ENCODE data around the gene TSSK6. TPM values are rescaled to one million over a fixed set of nuclear protein-coding genes. Genes with fewer than 3 reads are reported as not detected.

Gene TSSK6
- total and polyA plus RNA-seq, 5 experiments from 2014 or later: 0.59 to 10.8 (median 3.7) TPM

GRCh38 chr19:19535311-19536191, 20.2 kb upstream of the TSSK6 start:
- ATAC-seq (no peak), DNase-seq (no peak)
- peak overlapping the region in 4 of 10 donors; percentile 31 to 66 (median 48) for H3K4me3 Mint-ChIP-seq
- H3K27ac Mint-ChIP-seq: peak overlapping the region in 2 of 10 donors; percentile 60 to 81
- POLR2A ChIA-PET: interaction anchor here (1.2 to 1.3 kb wide), 3 partner anchors 48 to 132 kb away, joined by 3 to 4 read pairs (median 4); no protein-coding TSS in a partner anchor
- H3K27me3 Mint-ChIP-seq: peaks cover 0 to 6% (median 0%) of the 10 kb centered on the region in 5 donors
- H3K9me3 Mint-ChIP-seq: no peaks in the 10 kb centered on the region
- peaks cover 19 to 42% (median 33%) of the 10 kb centered on the region in 4 donors for H3K4me1 Mint-ChIP-seq
- peaks cover 0 to 3% (median 0%) of the 10 kb centered on the region in 3 donors for H3K36me3 Mint-ChIP-seq

- peaks cover 0 to 3% (median 0%) of the 10 kb centered on the region in 3 donors for H3K36me3 Mint-ChIP-seq
- H3K27ac Mint-ChIP-seq: peak overlapping the region in 1 of 10 donors; percentile 30
- H3K27me3 Mint-ChIP-seq: peaks cover 0 to 6% (median 0%) of the 10 kb centered on the region in 5 donors
- POLR2A ChIA-PET: interaction anchor here (1.2 to 1.3 kb wide), 2 partner anchors 127 to 133 kb away, joined by 4 read pairs; no protein-coding TSS in a partner anchor
- H3K4me3 Mint-ChIP-seq: no peak overlapping the region
- no peaks in the 10 kb centered on the region for H3K9me3 Mint-ChIP-seq
- peaks cover 18 to 38% (median 32%) of the 10 kb centered on the region in 4 donors for H3K4me1 Mint-ChIP-seq
- DNase-seq (no peak), ATAC-seq (no peak)
Measured at GRCh38 chr19:19534556-19535265, 19.4 kb upstream of the TSSK6 start.

DNA sequence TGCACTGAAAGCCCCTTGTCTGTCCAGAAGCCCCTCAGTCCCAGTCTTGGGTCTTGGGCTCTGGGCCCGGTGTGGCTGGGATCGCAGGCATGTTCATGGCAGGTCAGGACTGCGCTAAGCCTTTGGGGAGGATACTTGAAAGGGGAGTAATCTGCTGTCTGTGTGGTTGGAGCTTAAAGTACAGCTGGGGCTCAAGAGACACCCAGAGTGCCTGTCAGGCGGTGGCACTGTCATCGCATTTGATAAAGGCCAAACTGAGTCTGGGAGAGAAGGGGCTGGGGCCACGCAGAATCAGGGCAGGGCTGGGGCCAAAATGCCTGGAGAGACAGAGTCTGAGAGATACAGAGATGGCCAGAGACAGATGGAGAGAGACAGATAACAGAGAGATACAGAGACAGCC, 18.5 kb upstream of the TSSK6 start:
- ATAC-seq (no peak), DNase-seq (no peak)
- H3K27me3 Mint-ChIP-seq: peaks cover 0 to 4% (median 0%) of the 10 kb centered on the region in 5 donors
- H3K4me3 Mint-ChIP-seq: peak overlapping the region in 1 of 10 donors; percentile 14
- H3K27ac Mint-ChIP-seq: peak overlapping the region in 4 of 10 donors; percentile 23 to 77 (median 36)
- H3K9me3 Mint-ChIP-seq: no peaks in the 10 kb centered on the region
- peaks cover 0 to 6% (median 0%) of the 10 kb centered on the region in 3 donors for H3K36me3 Mint-ChIP-seq
- POLR2A ChIA-PET: interaction anchor here (2.9 to 3.7 kb wide), 2 partner anchors 110 to 135 kb away, joined by 18 to 31 read pairs; partner anchors contain the start of genes GMIP and ZNF101
- peaks cover 13 to 31% (median 27%) of the 10 kb centered on the region in 4 donors for H3K4me1 Mint-ChIP-seq

- Mint-ChIP-seq H3K4me3 (peak overlapping the region in 1 of 10 donors; percentile 41), H3K27ac (peak overlapping the region in 4 of 10 donors; percentile 52 to 84 (median 58)), H3K9me3 (no peaks in the 10 kb centered on the region), H3K36me3 (peaks cover 0 to 11% (median 0%) of the 10 kb centered on the region in 3 donors), H3K27me3 (no peaks in the 10 kb centered on the region), H3K4me1 (peaks cover 9 to 25% (median 22%) of the 10 kb centered on the region in 4 donors)
- POLR2A ChIA-PET: interaction anchor here (0.5 to 3.7 kb wide), 17 partner anchors 10 to 426 kb away, joined by 3 to 31 read pairs (median 4); partner anchors contain the start of genes ATP13A1, GMIP, LPAR2 and NDUFA13
- DNase-seq (no peak), ATAC-seq (no peak)
Measured at GRCh38 chr19:19532806-19533701, 17.7 kb upstream of the TSSK6 start.

DNA sequence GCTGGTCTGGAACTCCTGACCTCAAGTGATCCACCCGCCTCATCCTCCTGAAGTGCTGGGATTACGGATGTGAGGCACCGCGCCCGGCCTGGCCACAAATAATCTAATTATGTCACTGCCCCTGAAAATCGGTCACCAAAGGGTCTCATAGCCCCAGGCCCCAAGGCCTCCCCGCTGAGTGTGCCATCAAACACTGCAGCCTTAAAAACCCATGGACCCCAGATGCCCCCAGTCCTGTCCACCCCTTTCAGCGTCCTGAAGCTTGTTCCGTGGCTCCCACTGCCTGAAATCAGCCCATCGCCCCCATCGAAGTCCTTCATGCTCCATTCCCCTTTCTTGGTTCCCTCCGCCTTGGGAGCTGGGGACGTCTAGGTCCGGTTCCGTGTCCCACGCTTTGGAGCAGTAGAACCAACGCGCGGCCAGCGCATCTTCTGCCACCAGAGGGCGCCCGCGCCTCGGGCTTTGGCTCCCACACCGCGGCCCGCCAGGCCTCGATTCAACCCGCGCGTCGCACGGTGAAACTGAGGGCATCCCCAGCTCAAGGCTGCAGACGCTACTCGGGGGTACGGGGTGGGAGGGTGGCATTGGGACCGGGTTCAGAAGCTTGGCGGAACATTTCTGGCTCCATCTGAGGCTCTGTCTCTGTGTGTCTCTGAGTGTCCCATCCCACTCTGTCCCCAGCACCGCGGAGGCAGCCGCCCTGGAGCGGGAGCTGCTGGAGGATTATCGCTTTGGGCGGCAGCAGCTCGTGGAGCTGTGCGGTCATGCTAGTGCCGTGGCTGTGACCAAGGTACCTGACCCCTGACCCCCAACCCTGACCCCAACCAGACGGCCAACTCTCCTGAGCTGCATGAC, 16.8 kb upstream of the TSSK6 start:
- POLR2A ChIA-PET: interaction anchor here (0.5 to 3.7 kb wide), 18 partner anchors 11 to 427 kb away, joined by 3 to 31 read pairs (median 4); partner anchors contain the start of genes ATP13A1, GMIP, LPAR2 and NDUFA13
- peak overlapping the region in 3 of 10 donors; percentile 24 to 49 (median 28) for H3K4me3 Mint-ChIP-seq
- ATAC-seq: peak; percentile 83 to 89

GRCh38 chr19:19530889-19531288, 15.5 kb upstream of the TSSK6 start:
- ATAC-seq: no peak
- Mint-ChIP-seq H3K9me3 (no peaks in the 10 kb centered on the region), H3K4me1 (peaks cover 4 to 24% (median 16%) of the 10 kb centered on the region in 4 donors), H3K27ac (peak overlapping the region in 7 of 10 donors; percentile 58 to 88 (median 77)), H3K27me3 (no peaks in the 10 kb centered on the region), H3K4me3 (no peak overlapping the region), H3K36me3 (peaks cover 0 to 24% (median 0%) of the 10 kb centered on the region in 3 donors)
- POLR2A ChIA-PET: interaction anchor here (0.6 to 3.7 kb wide), 4 partner anchors 14 to 138 kb away, joined by 3 to 31 read pairs (median 14); partner anchors contain the start of genes GMIP, NDUFA13 and ZNF101
- DNase-seq: no peak

More for the DNA sequence above, 16.8 kb upstream of the TSSK6 start:
- peaks cover 0 to 16% (median 0%) of the 10 kb centered on the region in 3 donors for H3K36me3 Mint-ChIP-seq
- H3K4me1 Mint-ChIP-seq: peaks cover 4 to 21% (median 17%) of the 10 kb centered on the region in 4 donors
- H3K9me3 Mint-ChIP-seq: no peaks in the 10 kb centered on the region
- H3K27ac Mint-ChIP-seq: peak overlapping the region in 7 of 10 donors; percentile 37 to 98 (median 88)
- DNase-seq: peak; percentile 73 to 90 (median 85)
- H3K27me3 Mint-ChIP-seq: no peaks in the 10 kb centered on the region

DNA sequence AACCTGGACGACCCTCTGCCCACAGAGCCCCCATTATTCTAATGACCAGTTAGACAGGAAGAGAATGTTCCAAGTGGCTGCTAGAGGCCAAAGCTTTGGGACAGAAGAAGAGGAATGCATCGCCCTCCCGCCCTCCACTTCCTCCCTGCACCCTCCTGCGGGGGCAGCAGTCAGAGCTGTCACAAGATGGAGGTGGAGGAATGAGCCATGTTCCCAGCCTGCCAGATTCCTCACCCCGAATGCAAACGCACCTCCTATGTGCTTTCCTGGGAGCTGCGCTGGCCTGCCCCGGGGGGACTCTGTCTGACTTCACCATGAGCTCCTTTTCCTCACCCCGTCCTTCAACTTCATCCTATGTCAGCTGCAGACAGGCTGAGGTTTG, 15.1 kb upstream of the TSSK6 start:
- Mint-ChIP-seq H3K9me3 (no peaks in the 10 kb centered on the region), H3K4me1 (peaks cover 4 to 24% (median 16%) of the 10 kb centered on the region in 4 donors), H3K27ac (peak overlapping the region in 2 of 10 donors; percentile 77 to 78), H3K4me3 (no peak overlapping the region), H3K27me3 (no peaks in the 10 kb centered on the region), H3K36me3 (peaks cover 0 to 24% (median 0%) of the 10 kb centered on the region in 3 donors)
- ATAC-seq (no peak), DNase-seq (no peak)
- POLR2A ChIA-PET: interaction anchor here (1.2 to 3.7 kb wide), 3 partner anchors 14 to 114 kb away, joined by 11 to 31 read pairs (median 11); partner anchors contain the start of genes GMIP and NDUFA13

DNA sequence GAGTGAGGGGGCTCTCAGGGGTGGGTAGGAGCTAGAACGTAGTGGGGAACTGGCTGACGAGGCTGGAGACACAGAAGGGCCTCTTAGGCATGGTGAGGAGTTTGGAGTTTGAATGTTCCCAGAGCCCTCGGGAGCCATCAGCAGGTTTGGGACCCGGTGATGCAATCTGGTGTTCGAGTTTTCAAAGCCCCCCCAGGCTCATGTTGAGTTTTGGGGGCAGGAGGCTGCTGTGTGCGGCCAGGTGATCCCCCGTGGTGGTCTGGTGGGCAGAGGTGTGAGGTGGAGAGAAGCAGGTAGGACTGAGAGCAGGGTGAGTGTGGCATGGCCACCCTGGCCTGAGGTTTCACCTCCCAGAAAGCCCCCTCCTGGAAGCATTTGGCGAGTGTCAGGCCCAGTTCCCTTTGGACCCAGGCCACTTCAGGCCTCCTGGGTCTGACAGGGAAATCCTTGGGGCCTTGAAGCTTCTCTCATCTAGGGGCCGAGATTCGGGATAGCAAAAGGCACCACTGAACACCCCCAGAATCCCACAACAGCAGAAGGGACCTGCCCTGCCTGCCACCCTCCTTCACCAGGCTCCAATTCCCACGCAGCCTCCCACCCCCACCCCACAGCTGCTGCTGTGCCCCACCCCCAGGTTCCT, 14.6 kb upstream of the TSSK6 start:
- POLR2A ChIA-PET: interaction anchor here (1.2 to 3.7 kb wide), 2 partner anchors 99 to 114 kb away, joined by 11 to 31 read pairs; partner anchors contain the start of gene GMIP
- Mint-ChIP-seq H3K4me3 (no peak overlapping the region), H3K9me3 (no peaks in the 10 kb centered on the region), H3K27ac (peak overlapping the region in 5 of 10 donors; percentile 47 to 84 (median 66)), H3K27me3 (no peaks in the 10 kb centered on the region), H3K4me1 (peaks cover 4 to 29% (median 16%) of the 10 kb centered on the region in 4 donors), H3K36me3 (peaks cover 0 to 24% (median 0%) of the 10 kb centered on the region in 3 donors)
- ATAC-seq (no peak), DNase-seq (no peak)

DNA sequence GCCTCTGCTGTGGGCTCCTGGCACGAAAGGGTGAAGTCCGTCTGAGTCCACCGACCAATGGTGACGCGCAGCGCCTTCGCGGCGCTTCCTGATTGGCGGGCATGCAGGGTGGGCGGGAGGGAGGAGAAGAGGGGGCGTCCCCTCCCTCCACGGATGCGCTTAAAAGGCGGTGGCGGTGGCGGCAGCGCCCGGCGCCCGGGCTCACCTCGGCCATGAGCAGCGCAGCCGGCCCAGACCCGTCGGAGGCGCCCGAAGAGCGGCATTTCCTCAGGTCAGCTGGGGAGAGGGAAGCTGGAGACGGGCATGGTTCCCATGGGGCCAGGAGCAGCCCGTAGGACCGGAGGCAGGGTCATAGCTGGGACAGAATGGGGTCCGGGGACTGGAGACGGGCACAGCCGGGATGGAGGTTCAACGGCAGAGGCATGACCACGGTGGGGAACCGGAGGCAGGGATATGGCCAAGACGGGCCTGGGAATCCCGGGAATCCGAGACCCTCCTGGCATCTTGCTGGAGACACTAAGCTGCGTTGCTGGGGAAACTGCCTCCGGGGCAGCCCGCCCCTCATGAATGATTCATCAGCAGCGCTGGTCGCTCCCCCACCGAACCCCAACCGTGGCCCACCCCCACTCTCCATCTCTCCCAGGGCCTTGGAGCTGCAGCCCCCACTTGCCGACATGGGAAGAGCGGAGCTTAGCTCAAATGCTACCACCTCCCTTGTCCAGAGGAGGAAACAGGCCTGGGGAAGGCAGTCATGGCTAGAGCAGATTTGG, 13.6 kb upstream of the TSSK6 start, which contains the start of gene YJEFN3:
Gene YJEFN3, plus strand, starts transcription at position 191 of the 770 bp plus-strand sequence. Its CDS starts 22 bp downstream, at position 213.
- ATAC-seq (no peak), DNase-seq (no peak)
- H3K27me3 Mint-ChIP-seq: no peaks in the 10 kb centered on the region
- H3K27ac Mint-ChIP-seq: peak within 1 kb of the TSS in 5 of 10 donors; percentile 26 to 84 (median 62)
- no peak within 1 kb of the TSS for H3K4me3 Mint-ChIP-seq
- H3K9me3 Mint-ChIP-seq: no peaks in the 10 kb centered on the region
- H3K4me1 Mint-ChIP-seq: peaks cover 8 to 31% (median 12%) of the 10 kb centered on the region in 4 donors
- POLR2A ChIA-PET: no interaction called here
- H3K36me3 Mint-ChIP-seq: peaks cover 0 to 30% (median 0%) of the 10 kb centered on the region in 3 donors
